ENCODE measurements around the gene PKD1.
"Not testable (repeated sequence)": the region's sequence is repeated elsewhere in the genome, so short reads cannot be mapped to it uniquely, and the experiment has no call there.

Gene PKD1

DNA sequence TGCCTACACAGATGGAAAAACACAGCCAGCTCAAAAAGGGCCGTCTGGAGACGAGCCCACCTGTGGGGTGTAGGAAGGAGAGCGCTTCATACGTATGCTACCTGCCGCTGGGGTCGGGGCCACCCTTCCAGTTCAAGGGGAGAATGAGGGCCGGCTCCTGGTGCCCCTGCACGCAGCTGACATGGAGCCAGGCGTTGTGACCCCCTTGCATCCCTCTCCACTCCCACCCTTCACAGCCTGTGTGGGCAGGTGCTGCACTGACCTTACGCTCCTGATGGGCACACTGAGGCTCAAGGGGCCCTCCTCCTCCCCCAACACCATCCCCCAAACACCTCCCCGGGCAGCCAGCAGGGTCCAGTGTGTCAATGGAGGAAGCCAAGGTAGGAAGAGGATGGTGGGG is 10.1 kb downstream of the PKD1 start:
- in situ Hi-C loops (cut with HindIII; ENCODE audit: low sequenced_read_pairs); H3K4me3 ChIP-seq (ENCODE audit: low read depth, low read length); DNase-seq (ENCODE audit: low read depth, low spot score): not testable (repeated sequence)

DNA sequence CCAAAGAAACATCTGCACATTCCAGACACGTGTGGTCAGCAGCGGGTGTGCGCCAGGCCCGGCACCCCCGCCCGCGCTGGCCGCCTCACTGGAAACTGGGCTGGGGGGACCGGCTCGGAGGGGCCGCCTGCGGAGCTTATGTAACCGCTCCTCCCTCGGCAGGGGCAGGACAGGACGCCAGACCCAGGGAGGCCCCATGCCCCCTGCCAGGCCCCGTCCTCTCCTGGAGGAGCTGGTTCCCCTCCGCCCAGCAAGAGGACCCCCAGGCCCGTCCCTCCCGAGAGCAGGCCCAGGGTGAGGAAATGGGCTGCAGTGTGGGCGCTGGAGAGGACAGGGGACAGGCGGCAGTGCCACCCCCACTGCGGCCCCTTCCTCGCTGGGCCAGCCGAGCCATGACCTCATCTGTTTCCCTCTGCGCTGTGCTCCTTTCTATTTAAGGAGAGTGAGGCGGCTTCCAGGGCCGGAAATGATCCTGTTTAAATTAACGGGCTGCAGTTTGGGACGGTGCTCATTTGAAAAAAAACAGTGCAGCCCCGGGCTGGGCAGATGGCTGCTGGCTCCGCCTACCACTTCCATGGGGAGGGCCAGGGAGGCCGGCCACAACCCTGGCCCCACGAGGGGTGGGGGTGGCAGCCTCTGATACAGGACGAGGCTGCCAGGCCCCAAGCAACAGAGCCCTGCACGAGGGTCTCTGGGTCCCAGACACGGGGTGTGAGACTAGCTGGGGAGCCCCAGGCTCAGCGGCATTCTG is 10.8 kb downstream of the PKD1 start:
- H3K4me3 ChIP-seq (ENCODE audit: low read depth, low read length); in situ Hi-C loops (cut with HindIII; ENCODE audit: low sequenced_read_pairs): not testable (repeated sequence)
- peak; percentile 83 for DNase-seq (ENCODE audit: low read depth, low spot score)

DNA sequence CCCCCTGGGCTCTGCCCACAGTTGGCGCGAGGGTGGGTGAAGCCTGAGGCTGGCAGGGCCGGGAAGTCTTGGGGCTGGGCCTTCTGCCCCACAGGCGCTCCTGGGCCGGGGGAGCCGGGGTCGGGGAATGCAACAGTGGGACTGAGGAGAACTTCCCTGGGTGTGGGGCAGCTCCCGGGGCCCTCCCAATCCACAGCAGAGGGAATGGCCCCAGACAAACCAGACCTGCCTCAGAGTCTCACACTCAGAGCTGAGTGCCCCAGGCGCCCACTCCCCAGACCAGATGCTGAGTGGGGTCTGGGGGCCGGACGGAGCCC is 11.4 kb downstream of the PKD1 start:
- DNase-seq (ENCODE audit: low read depth, low spot score); H3K4me3 ChIP-seq (ENCODE audit: low read depth, low read length); in situ Hi-C loops (cut with HindIII; ENCODE audit: low sequenced_read_pairs): not testable (repeated sequence)

DNA sequence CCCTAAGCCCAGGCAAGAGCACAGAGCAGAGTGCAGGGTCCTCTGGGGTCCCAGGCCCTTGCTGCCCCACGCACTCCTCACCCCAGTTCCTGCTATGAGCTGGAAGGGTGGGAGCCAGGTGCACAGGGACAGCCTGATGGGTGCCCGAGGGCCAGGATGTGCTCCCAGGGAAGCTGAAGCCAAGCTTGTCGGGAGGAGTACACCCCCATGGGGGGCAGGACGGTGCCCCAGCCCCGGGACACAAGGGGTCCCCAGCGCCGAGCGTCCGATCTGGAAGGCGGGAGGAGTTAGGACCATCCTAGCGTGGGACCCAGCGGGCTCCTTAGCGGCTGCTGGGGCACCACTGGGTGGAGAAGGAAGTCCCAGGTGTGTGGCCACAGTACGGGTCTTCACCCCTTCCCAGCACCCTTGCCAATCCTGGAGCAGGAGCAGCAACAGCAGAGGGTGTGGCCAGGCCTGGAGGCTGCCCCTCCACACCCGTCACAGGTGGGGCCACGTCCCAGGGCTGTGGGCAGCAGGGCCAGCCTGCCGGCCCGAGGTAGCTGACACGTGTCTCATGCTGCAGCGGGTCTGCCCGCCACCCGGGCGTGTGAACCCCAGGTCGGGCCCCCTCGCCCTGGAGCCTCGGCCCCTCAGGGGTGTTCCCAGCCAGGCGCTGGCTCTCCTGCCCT is 11.9 kb downstream of the PKD1 start:
- H3K4me3 ChIP-seq (ENCODE audit: low read depth, low read length); DNase-seq (ENCODE audit: low read depth, low spot score); in situ Hi-C loops (cut with HindIII; ENCODE audit: low sequenced_read_pairs): not testable (repeated sequence)

DNA sequence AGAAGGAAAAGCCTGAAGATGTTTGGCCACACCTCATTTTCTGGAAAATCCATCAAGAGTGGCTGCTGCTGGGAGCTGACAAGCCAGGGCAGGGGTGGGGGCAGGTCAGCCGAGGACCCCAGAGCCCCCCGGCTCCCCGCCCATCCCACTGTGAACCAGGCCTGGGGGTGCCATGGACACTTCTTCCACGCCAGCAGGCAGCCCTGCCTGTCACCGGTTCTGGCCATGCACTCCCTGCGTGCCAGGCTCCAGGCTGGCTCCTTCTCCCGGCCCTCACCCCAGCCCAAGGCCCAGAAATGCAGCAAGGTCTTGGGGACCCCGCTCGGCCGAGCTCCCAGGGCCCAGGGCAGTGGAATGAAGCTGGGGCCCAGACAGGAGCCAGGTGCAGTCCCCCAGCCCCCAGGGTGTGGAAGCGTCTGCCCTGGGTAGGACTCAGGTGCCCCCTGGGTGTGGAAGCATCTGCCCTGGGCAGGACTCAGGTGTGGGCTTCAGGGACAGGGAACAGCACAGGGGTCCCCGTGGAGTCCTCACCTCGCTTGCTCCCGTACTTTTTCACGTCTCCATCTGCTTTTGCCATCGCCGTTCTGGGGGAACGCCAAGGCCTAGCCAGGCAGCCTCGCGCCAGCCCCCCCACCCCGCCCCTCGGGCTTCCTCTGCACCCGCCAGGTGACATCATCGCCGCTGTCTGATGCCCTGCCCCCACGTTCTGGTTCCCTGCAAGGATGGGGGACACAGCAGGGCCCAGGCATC is 12.6 kb downstream of the PKD1 start:
- in situ Hi-C loops (cut with HindIII; ENCODE audit: low sequenced_read_pairs), result not testable (repeated sequence)

DNA sequence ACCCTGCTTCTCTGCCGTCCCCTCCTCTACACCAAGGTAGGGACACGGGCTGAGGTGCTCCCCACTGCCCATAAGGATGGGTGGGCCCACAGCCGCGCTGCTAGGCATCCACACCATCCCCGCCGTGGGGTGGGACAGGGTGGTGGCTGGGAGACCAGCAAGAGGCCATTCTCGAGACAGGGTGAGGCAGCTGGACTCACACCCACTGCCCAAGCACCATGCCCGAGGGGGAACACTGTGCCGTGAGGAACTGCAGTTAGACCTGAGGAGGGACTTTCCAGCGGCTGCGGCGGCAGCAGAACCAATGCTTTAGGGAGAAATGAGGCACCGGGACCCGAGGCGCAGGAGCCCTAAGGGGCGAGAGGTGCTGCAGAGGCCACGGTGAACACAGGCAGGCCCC is 13.3 kb downstream of the PKD1 start:
- DNase-seq (ENCODE audit: low read depth, low spot score), result no peak
- in situ Hi-C loops (cut with HindIII; ENCODE audit: low sequenced_read_pairs), result no loop called here
- no peak overlapping the region for H3K4me3 ChIP-seq (ENCODE audit: low read depth, low read length)
- TF ChIP-seq, protein P1, sequence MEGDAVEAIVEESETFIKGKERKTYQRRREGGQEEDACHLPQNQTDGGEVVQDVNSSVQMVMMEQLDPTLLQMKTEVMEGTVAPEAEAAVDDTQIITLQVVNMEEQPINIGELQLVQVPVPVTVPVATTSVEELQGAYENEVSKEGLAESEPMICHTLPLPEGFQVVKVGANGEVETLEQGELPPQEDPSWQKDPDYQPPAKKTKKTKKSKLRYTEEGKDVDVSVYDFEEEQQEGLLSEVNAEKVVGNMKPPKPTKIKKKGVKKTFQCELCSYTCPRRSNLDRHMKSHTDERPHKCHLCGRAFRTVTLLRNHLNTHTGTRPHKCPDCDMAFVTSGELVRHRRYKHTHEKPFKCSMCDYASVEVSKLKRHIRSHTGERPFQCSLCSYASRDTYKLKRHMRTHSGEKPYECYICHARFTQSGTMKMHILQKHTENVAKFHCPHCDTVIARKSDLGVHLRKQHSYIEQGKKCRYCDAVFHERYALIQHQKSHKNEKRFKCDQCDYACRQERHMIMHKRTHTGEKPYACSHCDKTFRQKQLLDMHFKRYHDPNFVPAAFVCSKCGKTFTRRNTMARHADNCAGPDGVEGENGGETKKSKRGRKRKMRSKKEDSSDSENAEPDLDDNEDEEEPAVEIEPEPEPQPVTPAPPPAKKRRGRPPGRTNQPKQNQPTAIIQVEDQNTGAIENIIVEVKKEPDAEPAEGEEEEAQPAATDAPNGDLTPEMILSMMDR (IDR thresholded peaks at IDR 0.05; ENCODE audit: low read depth, low read length), result no peak

More for the DNA sequence above, 12.6 kb downstream of the PKD1 start:
- not testable (repeated sequence) for H3K4me3 ChIP-seq (ENCODE audit: low read depth, low read length); DNase-seq (ENCODE audit: low read depth, low spot score)

DNA sequence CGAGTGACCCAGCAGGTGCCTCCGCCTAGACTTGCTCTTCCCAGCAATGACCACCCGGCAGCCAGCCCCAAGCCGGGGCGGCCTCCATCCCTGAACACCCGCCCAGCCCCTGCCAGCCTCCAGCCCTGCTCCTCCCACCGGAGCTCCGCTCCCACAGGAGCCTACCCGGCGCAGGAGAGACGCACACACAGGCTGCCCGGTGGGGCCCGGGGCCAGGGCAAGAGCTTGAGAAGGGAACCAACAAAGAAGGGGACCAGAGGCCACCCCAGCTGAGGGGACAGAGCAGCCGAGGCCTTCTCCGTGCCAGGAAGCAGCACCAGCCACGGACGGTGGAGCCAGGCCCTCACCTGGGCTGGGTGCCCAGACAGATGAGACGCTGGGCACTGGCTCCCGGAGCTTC is 13.8 kb downstream of the PKD1 start:
- in situ Hi-C loops (cut with HindIII; ENCODE audit: low sequenced_read_pairs), result no loop called here
- TF ChIP-seq, protein P1 (IDR thresholded peaks at IDR 0.05; ENCODE audit: low read depth, low read length), result no peak
- no peak for DNase-seq (ENCODE audit: low read depth, low spot score)
- H3K4me3 ChIP-seq (ENCODE audit: low read depth, low read length), result no peak overlapping the region

DNA sequence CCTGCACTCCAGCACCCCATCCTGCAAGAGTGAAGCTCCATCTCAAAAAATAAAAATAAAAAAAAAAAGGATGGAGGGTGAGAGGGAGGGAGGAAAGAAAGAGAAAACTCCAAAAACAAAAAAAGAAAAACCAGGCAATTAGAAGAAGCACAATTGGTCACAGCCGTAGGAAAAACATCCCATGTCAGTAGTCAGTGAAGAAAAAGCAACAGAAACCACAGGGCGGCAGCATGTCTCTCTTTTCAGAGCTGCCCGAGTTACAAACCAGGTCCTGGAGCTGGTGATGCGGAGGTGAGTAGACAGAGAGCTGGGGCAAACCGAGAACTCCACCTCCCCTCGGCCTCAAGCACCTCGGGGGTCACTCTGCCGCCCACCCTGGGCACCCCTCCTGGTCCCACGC is 14.4 kb downstream of the PKD1 start:
- H3K4me3 ChIP-seq (ENCODE audit: low read depth, low read length); in situ Hi-C loops (cut with HindIII; ENCODE audit: low sequenced_read_pairs): not testable (repeated sequence)
- peak; percentile 60 for DNase-seq (ENCODE audit: low read depth, low spot score)
- TF ChIP-seq, protein P1 (IDR thresholded peaks at IDR 0.05; ENCODE audit: low read depth, low read length), result peak; percentile 55

DNA sequence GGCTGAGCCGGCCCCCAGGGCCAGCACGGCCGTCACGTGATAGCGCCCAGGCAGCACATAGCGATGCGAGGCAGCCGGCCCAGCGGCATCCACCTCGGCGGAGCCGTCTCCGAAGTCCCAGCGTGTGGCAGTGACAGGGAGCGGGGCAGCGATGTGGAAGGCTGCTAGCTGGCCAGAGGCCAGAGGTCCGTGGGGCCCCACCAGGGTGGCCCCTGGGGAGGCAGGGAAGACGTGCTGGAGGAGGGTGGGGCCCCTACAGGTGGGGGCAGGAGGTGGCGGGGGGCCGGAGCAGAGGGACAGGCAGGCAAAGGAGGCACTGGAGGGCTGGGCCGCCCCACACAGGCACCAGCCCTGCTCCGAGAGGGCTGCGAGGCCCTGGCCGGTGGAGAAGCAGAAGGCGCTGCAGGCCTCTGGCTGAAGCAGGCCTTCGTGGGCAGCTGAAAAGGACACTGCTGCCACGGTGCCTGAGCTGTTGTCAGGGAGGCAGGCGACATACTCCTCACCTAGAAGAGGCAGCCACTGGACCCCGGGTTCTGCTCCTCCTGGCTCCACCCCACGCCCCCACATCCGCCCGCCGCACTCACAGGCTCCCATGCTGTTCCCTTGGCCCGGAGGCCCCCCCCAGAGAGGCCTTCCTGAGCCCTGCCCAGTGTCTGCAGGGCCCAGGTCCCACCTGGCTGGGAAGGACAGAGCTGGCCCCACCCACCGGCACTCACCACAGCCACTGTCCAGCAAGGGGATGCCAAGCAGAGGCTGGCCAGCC is 17.6 kb downstream of the PKD1 start:
- H3K4me3 ChIP-seq (ENCODE audit: low read depth, low read length); in situ Hi-C loops (cut with HindIII; ENCODE audit: low sequenced_read_pairs); DNase-seq (ENCODE audit: low read depth, low spot score): not testable (repeated sequence)

DNA sequence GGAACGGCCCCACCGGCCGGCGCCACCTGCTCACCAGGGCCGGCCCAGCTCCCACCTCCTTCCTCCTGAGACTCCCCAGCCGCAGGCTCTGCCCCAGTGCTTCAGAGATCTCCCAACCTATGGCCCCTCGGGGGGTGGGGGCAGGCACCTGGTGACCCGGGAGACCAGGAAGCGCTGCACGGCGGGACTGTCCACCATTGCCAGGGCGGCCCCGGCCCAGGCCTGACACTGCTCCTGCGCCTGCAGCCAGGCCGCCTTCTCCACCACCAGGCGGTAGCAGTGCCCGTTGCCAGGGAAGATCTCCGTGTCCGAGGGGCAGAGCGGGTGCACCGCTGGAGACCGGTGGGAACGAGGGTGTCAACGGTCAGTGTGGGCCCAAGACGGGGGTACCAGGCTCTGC is 18.4 kb downstream of the PKD1 start:
- H3K4me3 ChIP-seq (ENCODE audit: low read depth, low read length); DNase-seq (ENCODE audit: low read depth, low spot score); in situ Hi-C loops (cut with HindIII; ENCODE audit: low sequenced_read_pairs): not testable (repeated sequence)

DNA sequence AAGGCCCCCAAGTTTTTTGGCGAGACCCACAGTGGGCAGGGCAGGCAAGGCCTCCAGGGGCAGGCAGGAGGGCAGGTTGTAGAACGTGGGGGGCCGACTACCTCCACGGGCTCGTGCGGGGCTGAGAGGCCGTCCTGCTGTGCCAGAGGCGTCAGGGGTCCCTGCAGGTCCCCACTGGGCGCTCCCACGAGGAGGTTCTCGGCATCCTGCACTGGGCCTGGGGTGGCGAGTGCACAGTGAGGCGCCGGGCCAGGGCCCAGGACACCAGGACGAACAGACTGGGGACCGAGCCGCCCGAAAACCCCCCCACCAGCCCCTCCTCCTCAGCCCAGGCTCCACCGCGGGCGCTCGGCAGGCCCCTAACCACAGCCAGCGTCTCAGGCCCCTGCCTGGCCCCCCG is 19.3 kb downstream of the PKD1 start:
- in situ Hi-C loops (cut with HindIII; ENCODE audit: low sequenced_read_pairs); H3K4me3 ChIP-seq (ENCODE audit: low read depth, low read length); DNase-seq (ENCODE audit: low read depth, low spot score): not testable (repeated sequence)
